Testis (tissue), 3 donors: ENCODE measurements around the gene ZNF236. TPM values are rescaled to one million over a fixed set of nuclear protein-coding genes. Genes with fewer than 3 reads are reported as not detected.

Experiments used
- DNase-seq: peaks from one replicate; pipeline ENCODE4 v3.0.0-alpha.2; 2019
- H3K27ac ChIP-seq, 2 donors: fragments of 200-600 bp; sonication (generic); one replicate each; pipeline ENCODE4 v1.5.1; 2019
- H3K27me3 ChIP-seq: fragments of 200-600 bp; sonication (generic); one replicate; pipeline ENCODE4 v1.5.1; 2019
- H3K36me3 ChIP-seq: fragments of 200-600 bp; sonication (generic); one replicate; pipeline ENCODE4 v1.5.1; 2017; ENCODE audit warnings: low read depth; ENCODE audit errors: missing control alignments
- H3K4me1 ChIP-seq: fragments of 200-600 bp; sonication (generic); one replicate; pipeline ENCODE4 v1.5.1; 2019
- H3K4me3 ChIP-seq, 2 donors: fragments of 200-600 bp; sonication (generic); one replicate each; pipeline ENCODE4 v1.5.1; 2017 to 2019
- H3K9me3 ChIP-seq: fragments of 200-600 bp; sonication (generic); one replicate; pipeline ENCODE4 v1.5.1; 2017
- CTCF ChIP-seq, 3 experiments: fragments of 450-650 bp in 2 of 3; fragments of 200-600 bp in 1 of 3; sonication (generic) in 1 of 3; IDR thresholded peaks; one replicate each; pipeline ENCODE4 v1.5.1; 2016 to 2019; ENCODE audit warnings: antibody characterized with exemption in 3 of 3, mild to moderate bottlenecking in 2 of 3, moderate library complexity in 1 of 3
- POLR2A ChIP-seq: fragments of 450-650 bp; IDR thresholded peaks from one replicate; pipeline ENCODE4 v1.6.1; 2017; ENCODE audit warnings: antibody characterized with exemption, mild to moderate bottlenecking, moderate library complexity
- WGBS, 2 donors: methylation state at CpG; one replicate each; pipeline ENCODE4 v1.1.5; 2018; 5-methylcytosine and 5-hydroxymethylcytosine counted together
- intact Hi-C: fragments of 100-400 bp; cut with DNase I; formaldehyde crosslinking; loops from one replicate; pipeline ENCODE4 v1.15.1; 2023; ENCODE audit warnings: low total_unique reads
- polyA plus RNA-seq: library from polyadenylated mRNA; stranded (reverse); fragments of 350-450 nt; fragmentation: Illumina TruSeq; extraction: RNeasy Lipid Tissue Mini Kit (QIAGEN cat#74804); gene quantifications from one replicate; pipeline ENCODE4 v1.2.3, GENCODE V29; 2014; ENCODE audit warnings: low read depth, low replicate concordance; ENCODE audit not compliant: insufficient read depth
- total RNA-seq, 2 donors: library from RNA; depleted of rRNA; stranded (reverse); fragments of >200 nt; gene quantifications; one replicate each; pipeline ENCODE4 v1.2.3, GENCODE V29; 2016

ZNF236 gene
- total and polyA plus RNA-seq, 3 donors from 2014 or later, result 19.5 to 58.2 (median 53.9) TPM

DNA sequence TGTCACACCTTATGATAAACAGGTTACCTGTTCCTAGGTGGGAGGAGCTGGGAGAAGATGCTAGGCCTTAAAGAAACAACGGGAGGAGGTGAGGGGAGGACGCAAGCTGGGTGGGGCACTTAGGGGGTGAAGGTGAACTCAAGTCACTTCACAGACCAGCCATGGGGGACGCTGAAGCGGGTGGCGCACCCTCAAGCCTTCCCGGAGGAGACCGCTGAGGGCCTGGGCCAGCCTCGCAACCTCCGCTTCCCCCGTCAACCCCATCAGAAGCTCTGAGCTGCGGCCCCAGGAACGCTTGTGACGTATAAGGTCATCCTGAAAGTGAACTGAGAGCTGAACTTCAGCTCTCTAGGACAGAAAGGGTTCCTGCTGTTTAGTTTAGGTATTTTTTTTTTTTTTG, 176.7 kb downstream of the ZNF236 start:
- H3K27me3 ChIP-seq, result no peaks in the 10 kb centered on the region
- no peaks in the 10 kb centered on the region for H3K9me3 ChIP-seq
- intact Hi-C loops, result no loop called here
- no peaks in the 10 kb centered on the region for H3K4me1 ChIP-seq
- WGBS, 2 donors, result 75 to 82% methylated on average over 9 to 13 of the region's 13 CpGs
- TF ChIP-seq POLR2A, result no peak
- no peak for TF ChIP-seq CTCF (IDR thresholded peaks at IDR 0.05)
- no peak overlapping the region for H3K27ac ChIP-seq
- no peak overlapping the region for H3K4me3 ChIP-seq
- no peak for DNase-seq
- no peaks in the 10 kb centered on the region for H3K36me3 ChIP-seq

- DNase-seq, result peak; percentile 71
- Histone ChIP-seq H3K9me3 (no peaks in the 10 kb centered on the region), H3K27me3 (no peaks in the 10 kb centered on the region), H3K27ac (peak overlapping the region in 1 of 2 donors; percentile 32), H3K4me3 (no peak overlapping the region), H3K4me1 (no peaks in the 10 kb centered on the region), H3K36me3 (no peaks in the 10 kb centered on the region)
- intact Hi-C loops, result loop anchor here (5.0 to 10.0 kb wide), 2 partner anchors 54 to 212 kb away; no protein-coding TSS in a partner anchor
- WGBS, 2 donors, result 10 to 14% methylated on average over 11 of the region's 11 CpGs
- TF ChIP-seq POLR2A, result no peak
- peak; percentile 88 to 96 (median 95) for TF ChIP-seq CTCF (IDR thresholded peaks at IDR 0.05)
Measured at GRCh38 chr18:77000527-77000926, 178.2 kb downstream of the ZNF236 start.

DNA sequence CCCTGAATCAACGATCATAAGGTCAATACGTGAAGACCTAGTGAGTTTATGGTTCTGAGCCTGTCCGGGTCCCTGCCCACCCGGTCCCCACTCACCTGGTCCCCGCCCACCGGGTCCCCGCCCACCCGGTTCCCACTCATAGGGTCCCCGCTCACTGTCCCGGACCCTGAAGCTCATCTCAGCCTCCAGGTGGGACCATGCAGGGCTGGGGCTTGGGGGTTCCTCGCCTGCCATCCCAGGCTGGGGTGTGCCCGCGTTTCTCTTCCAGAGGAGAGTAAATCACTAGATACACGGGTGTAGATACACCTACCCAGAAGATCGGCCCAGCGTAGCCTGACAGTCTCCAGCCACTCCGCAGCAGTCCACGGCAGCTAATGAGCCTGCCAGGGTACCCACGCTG, 178.7 kb downstream of the ZNF236 start:
- Histone ChIP-seq H3K27me3 (no peaks in the 10 kb centered on the region), H3K9me3 (no peaks in the 10 kb centered on the region), H3K27ac (peak overlapping the region in 1 of 2 donors; percentile 32), H3K4me1 (no peaks in the 10 kb centered on the region), H3K4me3 (no peak overlapping the region), H3K36me3 (no peaks in the 10 kb centered on the region)
- no peak for TF ChIP-seq CTCF (IDR thresholded peaks at IDR 0.05)
- no peak for TF ChIP-seq POLR2A
- DNase-seq, result no peak
- intact Hi-C loops, result loop anchor here (5.0 to 10.0 kb wide), 2 partner anchors 54 to 211 kb away; no protein-coding TSS in a partner anchor
- 65 to 78% methylated on average over 17 to 19 of the region's 19 CpGs for WGBS, 2 donors

DNA sequence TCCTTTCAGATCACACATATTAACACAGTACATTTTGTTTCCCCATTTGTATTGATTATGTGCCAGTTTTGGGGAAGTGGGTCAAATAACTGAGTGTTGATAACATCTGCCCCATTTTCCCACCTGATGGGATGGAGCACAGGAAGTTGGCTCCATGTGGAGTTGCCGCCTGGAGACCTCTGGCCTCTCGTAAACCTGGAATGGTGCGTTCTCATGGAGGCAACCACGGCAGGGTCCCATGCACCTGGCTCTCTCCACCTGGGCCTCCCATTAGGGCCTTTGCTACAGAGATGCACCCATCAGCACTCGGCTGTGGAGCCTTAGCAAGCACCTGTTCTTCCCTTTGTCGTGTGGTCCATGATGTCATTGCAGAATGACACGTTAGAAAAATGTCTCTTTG, 179.6 kb downstream of the ZNF236 start:
- Histone ChIP-seq H3K27me3 (no peaks in the 10 kb centered on the region), H3K9me3 (no peaks in the 10 kb centered on the region), H3K4me1 (peaks cover under 1% of the 10 kb centered on the region), H3K4me3 (no peak overlapping the region), H3K27ac (no peak overlapping the region), H3K36me3 (no peaks in the 10 kb centered on the region)
- DNase-seq, result no peak
- no peak for TF ChIP-seq POLR2A
- TF ChIP-seq CTCF (IDR thresholded peaks at IDR 0.05), result peak in 1 of 3 experiments; percentile 6
- 87 to 91% methylated on average over 7 of the region's 7 CpGs for WGBS, 2 donors
- intact Hi-C loops, result loop anchor here (5.0 to 10.0 kb wide), 2 partner anchors 53 to 210 kb away; no protein-coding TSS in a partner anchor

DNA sequence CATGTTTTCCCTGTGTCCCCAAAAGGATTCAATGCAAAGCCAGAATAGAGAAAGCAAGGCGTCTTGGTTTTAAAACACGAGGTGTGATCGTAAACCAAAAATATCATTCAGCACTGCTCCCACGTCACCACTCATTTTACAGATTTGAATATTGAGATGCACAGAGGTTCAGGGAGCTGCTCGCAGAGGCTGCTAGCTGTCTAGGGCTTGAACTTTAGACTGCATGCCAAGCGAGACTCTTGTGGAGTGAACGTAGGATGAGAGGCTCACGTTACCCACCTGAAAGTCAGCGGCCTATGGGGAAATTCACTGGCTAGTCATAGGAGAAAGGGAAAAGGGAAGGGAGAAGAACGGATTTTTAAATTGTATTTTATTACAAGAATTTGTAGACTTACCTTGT, 180.1 kb downstream of the ZNF236 start:
- WGBS, 2 donors, result 91 to 93% methylated on average over 10 of the region's 10 CpGs
- intact Hi-C loops, result loop anchor here (5.0 to 10.0 kb wide), 2 partner anchors 52 to 210 kb away; no protein-coding TSS in a partner anchor
- Histone ChIP-seq H3K4me1 (peaks cover 5% of the 10 kb centered on the region), H3K36me3 (no peaks in the 10 kb centered on the region), H3K9me3 (no peaks in the 10 kb centered on the region), H3K27ac (no peak overlapping the region), H3K4me3 (no peak overlapping the region), H3K27me3 (no peaks in the 10 kb centered on the region)
- DNase-seq, result no peak
- no peak for TF ChIP-seq CTCF (IDR thresholded peaks at IDR 0.05)
- TF ChIP-seq POLR2A, result no peak
